ENCODE data around the gene LRCH1. TPM values are rescaled to one million over a fixed set of nuclear protein-coding genes. Genes with fewer than 3 reads are reported as not detected.

The LRCH1 gene
- total RNA-seq, 1 experiment from 2014 or later: 16.5 TPM

DNA sequence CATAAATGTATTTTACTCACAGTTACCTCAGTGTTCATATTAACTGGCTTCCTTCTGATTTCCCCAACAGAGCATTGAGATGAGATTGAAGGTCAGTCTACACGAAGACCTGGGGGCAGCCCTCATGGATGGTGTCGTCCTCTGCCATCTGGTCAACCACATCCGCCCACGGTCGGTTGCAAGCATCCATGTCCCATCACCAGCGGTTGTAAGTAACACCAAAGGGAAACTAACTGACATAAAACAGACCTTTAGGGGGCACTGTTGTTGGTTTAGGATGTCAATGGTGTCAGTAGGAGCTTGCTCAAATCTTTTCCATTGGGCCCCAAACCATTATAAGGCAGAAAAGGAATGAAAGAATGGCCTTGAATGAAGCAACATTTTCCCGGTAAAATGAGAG is 175.8 kb downstream of the LRCH1 start:
- TF ChIP-seq, protein P1, sequence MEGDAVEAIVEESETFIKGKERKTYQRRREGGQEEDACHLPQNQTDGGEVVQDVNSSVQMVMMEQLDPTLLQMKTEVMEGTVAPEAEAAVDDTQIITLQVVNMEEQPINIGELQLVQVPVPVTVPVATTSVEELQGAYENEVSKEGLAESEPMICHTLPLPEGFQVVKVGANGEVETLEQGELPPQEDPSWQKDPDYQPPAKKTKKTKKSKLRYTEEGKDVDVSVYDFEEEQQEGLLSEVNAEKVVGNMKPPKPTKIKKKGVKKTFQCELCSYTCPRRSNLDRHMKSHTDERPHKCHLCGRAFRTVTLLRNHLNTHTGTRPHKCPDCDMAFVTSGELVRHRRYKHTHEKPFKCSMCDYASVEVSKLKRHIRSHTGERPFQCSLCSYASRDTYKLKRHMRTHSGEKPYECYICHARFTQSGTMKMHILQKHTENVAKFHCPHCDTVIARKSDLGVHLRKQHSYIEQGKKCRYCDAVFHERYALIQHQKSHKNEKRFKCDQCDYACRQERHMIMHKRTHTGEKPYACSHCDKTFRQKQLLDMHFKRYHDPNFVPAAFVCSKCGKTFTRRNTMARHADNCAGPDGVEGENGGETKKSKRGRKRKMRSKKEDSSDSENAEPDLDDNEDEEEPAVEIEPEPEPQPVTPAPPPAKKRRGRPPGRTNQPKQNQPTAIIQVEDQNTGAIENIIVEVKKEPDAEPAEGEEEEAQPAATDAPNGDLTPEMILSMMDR (IDR thresholded peaks at IDR 0.05; ENCODE audit: unreplicated experiment): peak; percentile 6
- Mint-ChIP-seq H3K27me3 (ENCODE audit: insufficient read depth, unreplicated experiment) (no peaks in the 10 kb centered on the region), H3K4me1 (ENCODE audit: insufficient read depth, unreplicated experiment) (no peaks in the 10 kb centered on the region), H3K36me3 (ENCODE audit: insufficient read depth, unreplicated experiment) (peaks cover 72% of the 10 kb centered on the region), H3K27ac (ENCODE audit: low read depth, unreplicated experiment) (no peak overlapping the region), H3K4me3 (ENCODE audit: unreplicated experiment) (no peak overlapping the region), H3K9me3 (ENCODE audit: unreplicated experiment) (no peaks in the 10 kb centered on the region)
- no TSS peak for BruUV-seq (replicated peaks)
- intact Hi-C loops (cut with micrococcal nuclease): no loop called here
- DNase-seq (ENCODE audit: unreplicated experiment): peak; percentile 25
- ChIA-PET CTCF (no interaction called here), POLR2A (no interaction called here)

DNA sequence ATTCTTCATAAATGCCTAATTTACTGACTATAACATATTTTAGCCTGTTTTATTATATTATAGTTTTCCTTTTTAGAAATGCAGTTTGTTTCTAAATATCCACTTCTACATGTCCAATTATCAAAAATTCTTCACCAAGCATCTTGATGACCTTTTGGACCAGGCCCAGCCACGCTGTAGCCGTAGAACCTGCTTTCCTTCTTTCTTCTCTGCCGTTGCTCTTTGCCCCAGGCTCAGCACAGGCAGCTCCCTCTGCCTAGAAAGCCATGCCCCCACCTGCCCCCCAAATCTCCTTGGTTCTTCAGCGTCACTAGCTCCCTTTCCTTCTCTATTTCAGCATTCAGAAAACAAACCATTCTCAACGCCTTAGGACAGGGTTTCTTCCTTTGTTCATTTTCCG is 178.6 kb downstream of the LRCH1 start:
- POLR2A ChIA-PET: no interaction called here
- no peak for DNase-seq (ENCODE audit: unreplicated experiment)
- BruUV-seq (replicated peaks): no TSS peak
- CTCF ChIA-PET: interaction anchor here (1.0 kb wide), 1 partner anchor 240 kb away, joined by 4 read pairs; no protein-coding TSS in a partner anchor
- Mint-ChIP-seq H3K27ac (ENCODE audit: low read depth, unreplicated experiment) (no peak overlapping the region), H3K36me3 (ENCODE audit: insufficient read depth, unreplicated experiment) (peaks cover 74% of the 10 kb centered on the region), H3K9me3 (ENCODE audit: unreplicated experiment) (no peaks in the 10 kb centered on the region), H3K27me3 (ENCODE audit: insufficient read depth, unreplicated experiment) (no peaks in the 10 kb centered on the region), H3K4me3 (ENCODE audit: unreplicated experiment) (no peak overlapping the region), H3K4me1 (ENCODE audit: insufficient read depth, unreplicated experiment) (no peaks in the 10 kb centered on the region)
- intact Hi-C loops (cut with micrococcal nuclease): no loop called here
- TF ChIP-seq, protein P1 (IDR thresholded peaks at IDR 0.05; ENCODE audit: unreplicated experiment): no peak

DNA sequence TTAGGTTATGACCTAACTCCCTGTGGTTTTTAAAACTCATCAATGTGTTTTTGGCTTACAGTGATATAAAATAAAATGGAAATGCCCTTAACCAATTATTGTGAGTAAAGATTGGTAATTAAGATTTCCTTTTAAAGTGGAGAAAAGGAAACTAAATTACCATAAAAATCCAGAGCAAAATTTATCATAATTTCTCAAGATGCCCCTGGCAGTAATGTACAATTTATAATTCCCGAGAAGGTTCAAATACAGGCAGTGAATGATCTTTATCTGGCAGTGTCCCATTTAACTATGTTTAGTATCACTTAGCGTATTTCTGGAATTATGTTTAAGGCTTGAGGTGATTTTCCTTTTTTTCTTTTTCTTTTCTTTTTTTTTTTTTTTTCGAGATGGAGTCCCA is 182.5 kb downstream of the LRCH1 start:
- ChIA-PET CTCF (interaction anchor here (0.6 kb wide), 2 partner anchors 122 to 246 kb away, joined by 6 to 8 read pairs; no protein-coding TSS in a partner anchor), POLR2A (interaction anchor here (0.7 kb wide), 1 partner anchor 61 kb away, joined by 3 read pairs; the partner anchor contains the start of gene ESD)
- TF ChIP-seq, protein P1 (IDR thresholded peaks at IDR 0.05; ENCODE audit: unreplicated experiment): no peak
- Mint-ChIP-seq H3K27ac (ENCODE audit: low read depth, unreplicated experiment) (no peak overlapping the region), H3K4me1 (ENCODE audit: insufficient read depth, unreplicated experiment) (no peaks in the 10 kb centered on the region), H3K27me3 (ENCODE audit: insufficient read depth, unreplicated experiment) (no peaks in the 10 kb centered on the region), H3K4me3 (ENCODE audit: unreplicated experiment) (no peak overlapping the region), H3K36me3 (ENCODE audit: insufficient read depth, unreplicated experiment) (peaks cover 43% of the 10 kb centered on the region), H3K9me3 (ENCODE audit: unreplicated experiment) (no peaks in the 10 kb centered on the region)
- BruUV-seq (replicated peaks): no TSS peak
- intact Hi-C loops (cut with micrococcal nuclease): no loop called here
- no peak for DNase-seq (ENCODE audit: unreplicated experiment)

DNA sequence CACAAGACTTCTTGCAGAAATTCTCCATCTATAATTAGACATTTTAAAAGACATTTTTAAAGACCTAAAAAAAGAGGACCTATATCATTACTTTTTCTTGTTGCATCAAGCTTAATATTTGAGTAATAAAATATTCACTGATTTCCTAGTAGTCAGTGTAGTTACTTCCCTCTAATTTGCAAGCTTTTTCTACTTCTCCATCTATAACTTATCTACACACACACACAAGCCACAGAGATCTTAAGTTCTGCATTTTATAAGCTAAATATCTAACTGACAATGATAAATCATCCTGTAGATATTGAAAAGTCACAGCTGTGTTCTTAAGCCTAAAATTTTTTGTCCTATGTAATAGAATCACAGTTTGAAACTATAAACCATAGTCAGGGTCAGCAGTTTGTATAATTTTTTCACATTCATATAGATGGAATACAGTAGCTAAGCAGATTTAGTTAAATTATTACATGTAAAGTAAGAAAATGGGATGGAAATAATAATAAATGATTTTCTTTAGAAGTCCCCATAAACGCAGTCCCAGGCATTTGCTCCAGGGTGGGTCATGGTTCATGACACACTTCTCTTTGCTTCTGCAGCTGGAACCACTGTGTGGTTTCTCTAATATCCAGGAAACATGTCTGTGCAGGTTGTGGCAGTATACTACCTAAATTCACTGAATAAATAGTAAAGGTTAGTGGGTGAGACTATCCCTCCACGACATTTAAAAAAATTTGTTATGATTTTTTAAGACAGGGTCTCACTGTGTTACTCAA is 183.8 kb downstream of the LRCH1 start:
- CTCF ChIA-PET: interaction anchor here (0.7 kb wide), 1 partner anchor 246 kb away, joined by 3 read pairs; no protein-coding TSS in a partner anchor
- no peaks in the 10 kb centered on the region for H3K9me3 Mint-ChIP-seq (ENCODE audit: unreplicated experiment)
- DNase-seq (ENCODE audit: unreplicated experiment): no peak
- H3K27ac Mint-ChIP-seq (ENCODE audit: low read depth, unreplicated experiment): no peak overlapping the region
- POLR2A ChIA-PET: no interaction called here
- TF ChIP-seq, protein P1 (IDR thresholded peaks at IDR 0.05; ENCODE audit: unreplicated experiment): no peak
- BruUV-seq (replicated peaks): no TSS peak
- H3K36me3 Mint-ChIP-seq (ENCODE audit: insufficient read depth, unreplicated experiment): peaks cover 35% of the 10 kb centered on the region
- H3K4me1 Mint-ChIP-seq (ENCODE audit: insufficient read depth, unreplicated experiment): no peaks in the 10 kb centered on the region
- no peak overlapping the region for H3K4me3 Mint-ChIP-seq (ENCODE audit: unreplicated experiment)
- intact Hi-C loops (cut with micrococcal nuclease): no loop called here
- H3K27me3 Mint-ChIP-seq (ENCODE audit: insufficient read depth, unreplicated experiment): no peaks in the 10 kb centered on the region
